H1 (cell line): ENCODE measurements around the gene HAPLN3.

ENCODE experiments used
- CTCF ChIP-seq, 3 experiments: IDR thresholded peaks; 1 replicate in 2 of 3; 2 replicates in 1 of 3; pipeline versions ENCODE4 v1.5.1 to v1.6.1; 2011; ENCODE audit warnings: low read length in 3 of 3, mild to moderate bottlenecking in 3 of 3, inconsistent platforms in 2 of 3, low read depth in 1 of 3, moderate library complexity in 1 of 3; ENCODE audit not compliant: insufficient read depth in 1 of 3; ENCODE audit errors: control extremely low read depth in 1 of 3
- TF ChIP-seq, protein P1 (sequence below): IDR thresholded peaks from 2 replicates; pipeline ENCODE4 v1.6.1; 2012; ENCODE audit warnings: inconsistent platforms

DNA sequence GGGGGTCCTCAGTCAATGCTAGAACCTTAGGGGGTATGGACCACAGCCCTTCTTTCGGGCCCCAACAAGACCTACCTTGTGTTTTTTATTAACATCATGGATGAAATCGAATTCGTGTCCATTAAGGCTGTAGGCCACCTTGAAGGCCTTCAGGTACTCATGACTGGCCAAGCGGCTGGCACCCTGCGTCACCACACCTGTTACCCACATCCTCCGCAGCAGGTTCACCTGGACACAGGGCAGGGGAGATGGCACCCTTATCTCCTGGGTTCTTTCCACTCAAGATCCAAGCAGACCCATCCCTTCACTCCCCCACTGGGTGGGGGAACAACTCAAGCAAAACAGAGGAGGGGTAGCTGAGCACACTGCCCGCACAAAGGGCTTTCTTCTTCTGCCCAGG is 11.2 kb upstream of the HAPLN3 start:
- TF ChIP-seq, protein P1, sequence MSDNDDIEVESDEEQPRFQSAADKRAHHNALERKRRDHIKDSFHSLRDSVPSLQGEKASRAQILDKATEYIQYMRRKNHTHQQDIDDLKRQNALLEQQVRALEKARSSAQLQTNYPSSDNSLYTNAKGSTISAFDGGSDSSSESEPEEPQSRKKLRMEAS = no peak
- TF ChIP-seq CTCF (IDR thresholded peaks at IDR 0.05; ENCODE audit: control extremely low read depth in 1 of 3, insufficient read depth in 1 of 3, low read depth in 1 of 3, low read length in 3 of 3) = no peak
